Colonic mucosa (tissue), 4 donors: ENCODE measurements around the gene BCO1. TPM values are rescaled to one million over a fixed set of nuclear protein-coding genes. Genes with fewer than 3 reads are reported as not detected.

Experiments used
- DNase-seq: peaks from one replicate; pipeline ENCODE4 v3.0.0-alpha.2; 2020
- H3K27ac ChIP-seq: fragments of 200-600 bp; one replicate; pipeline ENCODE4 v1.8.0; 2021
- H3K27me3 ChIP-seq: fragments of 200-600 bp; one replicate; pipeline ENCODE4 v1.8.0; 2021
- H3K36me3 ChIP-seq: fragments of 200-600 bp; one replicate; pipeline ENCODE4 v1.8.0; 2021
- H3K4me1 ChIP-seq: fragments of 200-600 bp; one replicate; pipeline ENCODE4 v1.8.0; 2021; ENCODE audit warnings: mild to moderate bottlenecking
- H3K4me3 ChIP-seq: fragments of 200-600 bp; one replicate; pipeline ENCODE4 v1.8.0; 2021
- H3K9ac ChIP-seq, 2 donors: one replicate each; pipeline ENCODE4 v1.7.0; 2013; ENCODE audit warnings: control low read depth in 2 of 2, low read depth in 2 of 2, low read length in 2 of 2
- H3K9me3 ChIP-seq: fragments of 200-600 bp; one replicate; pipeline ENCODE4 v1.8.0; 2021
- intact Hi-C: fragments of 100-400 bp; cut with DNase I; formaldehyde crosslinking; loops from one replicate; pipeline ENCODE4 v1.14.1; 2022
- total RNA-seq, 2 donors: library from RNA; stranded (reverse); fragmentation: NEBNext Ultra II Directional in 1 of 2; extraction: Animal tissue kit (Norgen Biotek cat#: 25700) in 1 of 2; gene quantifications; one replicate each; pipeline ENCODE4 v1.2.1, GENCODE V29; 2021
- TF ChIP-seq, protein P1 (sequence below): fragments of 200-600 bp; IDR thresholded peaks from one replicate; pipeline ENCODE4 v1.8.0; 2022; ENCODE audit warnings: antibody characterized with exemption, mild to moderate bottlenecking
- donor health status: healthy.
- donor health status: DM: no; HTN: no; CAD: no.
- donor health status: DM: no; HTN: no; CAD: no.

The BCO1 gene
- total RNA-seq, 2 donors from 2014 or later = 2.1 to 6.1 TPM

- Histone ChIP-seq H3K27ac (no peak overlapping the region), H3K4me1 (peaks cover 8% of the 10 kb centered on the region), H3K4me3 (no peak overlapping the region), H3K36me3 (no peaks in the 10 kb centered on the region), H3K9me3 (no peaks in the 10 kb centered on the region), H3K9ac (no peak overlapping the region), H3K27me3 (no peaks in the 10 kb centered on the region)
- no peak for DNase-seq
- intact Hi-C loops = loop anchor here (10.0 kb wide), 1 partner anchor 47 kb away; no protein-coding TSS in a partner anchor
- TF ChIP-seq, protein P1, sequence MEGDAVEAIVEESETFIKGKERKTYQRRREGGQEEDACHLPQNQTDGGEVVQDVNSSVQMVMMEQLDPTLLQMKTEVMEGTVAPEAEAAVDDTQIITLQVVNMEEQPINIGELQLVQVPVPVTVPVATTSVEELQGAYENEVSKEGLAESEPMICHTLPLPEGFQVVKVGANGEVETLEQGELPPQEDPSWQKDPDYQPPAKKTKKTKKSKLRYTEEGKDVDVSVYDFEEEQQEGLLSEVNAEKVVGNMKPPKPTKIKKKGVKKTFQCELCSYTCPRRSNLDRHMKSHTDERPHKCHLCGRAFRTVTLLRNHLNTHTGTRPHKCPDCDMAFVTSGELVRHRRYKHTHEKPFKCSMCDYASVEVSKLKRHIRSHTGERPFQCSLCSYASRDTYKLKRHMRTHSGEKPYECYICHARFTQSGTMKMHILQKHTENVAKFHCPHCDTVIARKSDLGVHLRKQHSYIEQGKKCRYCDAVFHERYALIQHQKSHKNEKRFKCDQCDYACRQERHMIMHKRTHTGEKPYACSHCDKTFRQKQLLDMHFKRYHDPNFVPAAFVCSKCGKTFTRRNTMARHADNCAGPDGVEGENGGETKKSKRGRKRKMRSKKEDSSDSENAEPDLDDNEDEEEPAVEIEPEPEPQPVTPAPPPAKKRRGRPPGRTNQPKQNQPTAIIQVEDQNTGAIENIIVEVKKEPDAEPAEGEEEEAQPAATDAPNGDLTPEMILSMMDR = no peak
Measured at GRCh38 chr16:81311762-81312161, 73.3 kb downstream of the BCO1 start.

GRCh38 chr16:81313701-81314602 is 75.5 kb downstream of the BCO1 start:
- TF ChIP-seq, protein P1 = no peak
- Histone ChIP-seq H3K27me3 (no peaks in the 10 kb centered on the region), H3K27ac (peak overlapping the region; percentile 89), H3K4me3 (peak overlapping the region; percentile 88), H3K4me1 (peaks cover 8% of the 10 kb centered on the region), H3K9ac (peak overlapping the region; percentile 94 to 96), H3K9me3 (no peaks in the 10 kb centered on the region), H3K36me3 (no peaks in the 10 kb centered on the region)
- intact Hi-C loops = loop anchor here (10.0 kb wide), 1 partner anchor 49 kb away; no protein-coding TSS in a partner anchor
- DNase-seq = peak; percentile 25

DNA sequence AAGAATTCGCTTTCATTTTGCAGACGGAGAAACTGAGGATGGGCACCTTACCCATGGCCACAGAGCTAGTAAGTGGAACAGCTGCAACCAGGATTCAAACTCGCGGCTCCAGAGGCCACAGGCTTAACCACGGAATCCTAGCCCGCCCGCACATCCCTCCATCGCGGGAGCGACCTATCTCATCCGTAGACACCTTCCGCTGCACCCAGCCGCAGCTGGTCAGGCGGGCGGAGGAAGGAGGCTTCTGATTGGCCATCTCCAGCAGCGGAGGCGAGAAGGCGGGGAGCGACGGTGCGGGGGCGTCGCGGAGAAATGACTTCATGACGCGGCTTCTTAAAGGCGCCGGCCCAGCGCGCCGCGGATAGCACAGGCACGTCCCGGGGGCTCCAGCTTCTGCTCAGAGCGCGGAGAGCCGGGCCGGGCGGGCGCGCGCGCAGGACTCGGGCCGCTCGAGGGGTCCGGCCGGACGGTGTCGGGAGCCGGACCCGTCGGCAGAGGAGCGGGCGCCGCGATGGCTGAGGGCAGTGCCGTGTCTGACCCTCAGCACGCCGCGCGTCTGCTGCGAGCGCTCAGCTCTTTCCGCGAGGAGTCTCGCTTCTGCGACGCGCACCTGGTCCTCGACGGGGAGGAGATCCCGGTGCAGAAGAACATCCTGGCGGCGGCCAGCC is 76.2 kb downstream of the BCO1 start, which contains the start of gene GAN:
Gene GAN (plus strand): TSS at position 360 of the 668 bp plus-strand sequence. CDS start 152 bp downstream, at position 512.
- H3K9me3 ChIP-seq = no peaks in the 10 kb centered on the region
- intact Hi-C loops = loop anchor here (5.0 to 10.0 kb wide), 2 partner anchors 50 to 217 kb away; partner anchors contain the start of gene GCSH
- TF ChIP-seq, protein P1 = no peak
- H3K27ac ChIP-seq = peak within 1 kb of the TSS; percentile 89
- peaks cover 8% of the 10 kb centered on the region for H3K4me1 ChIP-seq
- peak within 1 kb of the TSS; percentile 88 for H3K4me3 ChIP-seq
- H3K27me3 ChIP-seq = no peaks in the 10 kb centered on the region
- DNase-seq = peak; percentile 97
- no peaks in the 10 kb centered on the region for H3K36me3 ChIP-seq
- H3K9ac ChIP-seq = peak within 1 kb of the TSS; percentile 94 to 96

- H3K9ac ChIP-seq = peak overlapping the region; percentile 94 to 96
- H3K9me3 ChIP-seq = no peaks in the 10 kb centered on the region
- intact Hi-C loops = loop anchor here (5.0 to 10.0 kb wide), 2 partner anchors 51 to 218 kb away; partner anchors contain the start of gene GCSH
- H3K27me3 ChIP-seq = no peaks in the 10 kb centered on the region
- H3K36me3 ChIP-seq = no peaks in the 10 kb centered on the region
- peak; percentile 67 for DNase-seq
- H3K4me3 ChIP-seq = peak overlapping the region; percentile 88
- TF ChIP-seq, protein P1 = no peak
- H3K4me1 ChIP-seq = peaks cover 8% of the 10 kb centered on the region
- peak overlapping the region; percentile 89 for H3K27ac ChIP-seq
Measured at GRCh38 chr16:81315271-81316175, 77.0 kb downstream of the BCO1 start.
